ENCODE measurements around the gene TC2N.
"Not testable (repeated sequence)": the region's sequence is repeated elsewhere in the genome, so short reads cannot be mapped to it uniquely, and the experiment has no call there.

The TC2N gene

DNA sequence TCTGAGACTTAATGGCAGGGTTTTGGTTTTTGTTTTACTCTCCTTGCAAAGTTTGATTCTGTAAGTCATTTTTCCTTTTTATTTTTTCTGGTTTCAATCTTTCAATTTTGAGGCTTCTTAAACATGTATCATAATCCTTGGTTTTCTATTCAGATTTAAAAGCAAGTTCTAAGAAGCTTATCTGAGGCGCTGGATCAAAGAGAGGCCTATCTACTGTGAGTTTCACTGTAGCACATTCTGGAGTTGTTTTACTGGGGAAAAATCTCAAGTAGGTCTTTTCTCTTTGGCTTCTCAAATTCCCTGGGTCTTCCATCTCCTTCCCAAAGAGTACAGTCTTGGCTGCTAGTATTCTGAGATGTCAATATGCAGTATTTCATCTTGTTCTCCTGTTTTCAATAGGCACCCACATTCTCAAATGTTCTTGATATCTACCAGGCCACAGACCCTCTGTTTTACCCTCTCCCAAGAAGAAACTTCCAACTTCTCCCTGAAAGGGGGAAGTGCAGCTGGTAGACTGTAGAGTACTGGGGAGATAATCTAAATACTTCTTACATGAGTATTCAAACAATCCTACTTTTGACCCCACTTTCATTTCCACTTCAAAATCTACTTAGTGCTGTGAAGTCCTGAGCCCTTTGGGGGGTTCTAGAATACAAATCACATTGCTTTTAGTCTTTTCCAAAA lies 124.6 kb downstream of the TC2N start:
- TF ChIP-seq HDGF (IDR thresholded peaks at IDR 0.05; ENCODE audit: borderline replicate concordance) (no peak), LEF1 (IDR thresholded peaks at IDR 0.05; ENCODE audit: borderline replicate concordance) (no peak), SP1 (IDR thresholded peaks at IDR 0.05) (no peak), BHLHE40 (IDR thresholded peaks at IDR 0.05; ENCODE audit: borderline replicate concordance) (no peak), ZNF384 (IDR thresholded peaks at IDR 0.05) (no peak)
- TF ChIP-seq, protein P1, sequence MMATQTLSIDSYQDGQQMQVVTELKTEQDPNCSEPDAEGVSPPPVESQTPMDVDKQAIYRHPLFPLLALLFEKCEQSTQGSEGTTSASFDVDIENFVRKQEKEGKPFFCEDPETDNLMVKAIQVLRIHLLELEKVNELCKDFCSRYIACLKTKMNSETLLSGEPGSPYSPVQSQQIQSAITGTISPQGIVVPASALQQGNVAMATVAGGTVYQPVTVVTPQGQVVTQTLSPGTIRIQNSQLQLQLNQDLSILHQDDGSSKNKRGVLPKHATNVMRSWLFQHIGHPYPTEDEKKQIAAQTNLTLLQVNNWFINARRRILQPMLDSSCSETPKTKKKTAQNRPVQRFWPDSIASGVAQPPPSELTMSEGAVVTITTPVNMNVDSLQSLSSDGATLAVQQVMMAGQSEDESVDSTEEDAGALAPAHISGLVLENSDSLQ (IDR thresholded peaks at IDR 0.05): no peak
- ChIA-PET CTCF (no interaction called here), POLR2A (no interaction called here)
- DNase-seq (ENCODE audit: extremely low spot score): no peak

DNA sequence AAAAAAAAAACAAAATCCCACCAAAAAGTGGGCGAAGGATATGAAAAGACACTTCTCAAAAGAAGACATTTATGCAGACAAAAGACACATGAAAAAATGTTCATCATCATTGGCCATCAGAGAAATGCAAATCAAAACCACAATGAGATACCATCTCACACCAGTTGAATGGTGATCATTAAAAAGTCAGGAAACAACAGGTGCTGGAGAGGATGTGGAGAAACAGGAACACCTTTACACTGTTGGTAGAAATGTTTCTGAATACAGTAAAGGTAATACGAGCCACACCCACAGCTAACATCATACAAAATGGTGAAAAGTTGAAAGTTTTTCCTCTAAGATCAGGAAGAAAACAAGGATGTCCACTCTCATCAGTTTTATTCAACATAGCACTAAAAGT lies 127.5 kb downstream of the TC2N start:
- POLR2A ChIA-PET; CTCF ChIA-PET; DNase-seq (ENCODE audit: extremely low spot score): not testable (repeated sequence)

DNA sequence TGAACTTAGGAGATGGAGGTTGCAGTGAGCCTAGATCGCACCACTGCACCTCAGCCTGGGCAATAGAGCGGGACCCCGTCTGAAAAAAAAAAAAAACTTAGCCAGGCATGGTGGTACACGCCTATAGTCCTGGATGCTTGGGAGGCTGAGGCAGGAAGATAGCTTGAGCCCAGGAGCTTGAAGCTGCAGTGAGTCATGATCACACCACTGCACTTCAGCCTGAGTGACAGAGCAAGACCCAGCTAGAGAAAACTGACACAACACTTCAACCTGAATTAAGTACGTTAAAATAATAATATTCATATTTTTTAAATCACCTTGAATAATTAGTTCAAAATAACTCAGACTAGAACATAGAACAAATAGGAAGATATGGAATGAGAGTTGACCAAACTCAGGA lies 129.7 kb downstream of the TC2N start:
- TF ChIP-seq SUZ12 (IDR thresholded peaks at IDR 0.05): no peak
- no peak for TF ChIP-seq ZNF384 (IDR thresholded peaks at IDR 0.05)
- no peak for TF ChIP-seq FOXA1 (IDR thresholded peaks at IDR 0.05)
- ChIA-PET CTCF (no interaction called here), POLR2A (no interaction called here)
- no peak for DNase-seq (ENCODE audit: extremely low spot score)

DNA sequence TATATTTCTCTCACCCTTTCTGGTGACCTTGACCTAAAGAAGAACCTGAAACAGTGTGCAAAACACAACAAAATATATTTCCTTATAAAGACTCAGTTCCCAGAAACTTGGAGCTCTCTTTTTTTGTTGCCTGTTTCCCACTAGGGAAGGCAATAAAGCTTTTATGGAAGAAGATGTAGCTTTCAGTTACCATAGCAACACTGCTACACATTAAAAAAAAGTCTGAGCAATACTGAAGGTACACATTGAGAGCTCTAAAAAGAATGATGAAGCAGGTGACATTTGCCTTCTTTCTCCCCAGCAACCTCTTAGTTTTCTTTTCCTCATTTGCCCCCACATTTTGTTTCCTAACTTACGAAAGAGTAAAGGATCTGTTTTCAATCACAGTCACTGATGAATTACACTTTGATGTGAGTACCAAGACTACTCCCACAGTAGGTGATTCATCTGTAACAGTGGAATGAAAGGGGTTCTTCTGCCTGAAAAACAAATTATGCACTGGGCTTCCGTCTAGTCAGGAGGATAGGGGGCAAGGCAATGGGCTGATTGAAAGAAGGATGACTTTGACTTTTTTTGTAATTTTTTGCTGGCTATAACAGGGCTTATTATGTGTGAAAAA lies 134.4 kb downstream of the TC2N start:
- CTCF ChIA-PET: no interaction called here
- TF ChIP-seq FOXK2 (IDR thresholded peaks at IDR 0.05): no peak
- TF ChIP-seq SP1 (IDR thresholded peaks at IDR 0.05): no peak
- TF ChIP-seq, protein P1 (IDR thresholded peaks at IDR 0.05): no peak
- TF ChIP-seq CTBP1 (IDR thresholded peaks at IDR 0.05; ENCODE audit: borderline replicate concordance): no peak
- no peak for TF ChIP-seq LEF1 (IDR thresholded peaks at IDR 0.05; ENCODE audit: borderline replicate concordance)
- TF ChIP-seq ARNT (IDR thresholded peaks at IDR 0.05): no peak
- no peak for TF ChIP-seq NFRKB (IDR thresholded peaks at IDR 0.05)
- no peak for TF ChIP-seq FOXA1 (IDR thresholded peaks at IDR 0.05)
- no peak for TF ChIP-seq BHLHE40 (IDR thresholded peaks at IDR 0.05; ENCODE audit: borderline replicate concordance)
- TF ChIP-seq FOXM1 (IDR thresholded peaks at IDR 0.05; ENCODE audit: borderline replicate concordance): no peak
- TF ChIP-seq L3MBTL2 (conservative IDR thresholded peaks at IDR 0.05): no peak
- no peak for DNase-seq (ENCODE audit: extremely low spot score)
- POLR2A ChIA-PET: no interaction called here

DNA sequence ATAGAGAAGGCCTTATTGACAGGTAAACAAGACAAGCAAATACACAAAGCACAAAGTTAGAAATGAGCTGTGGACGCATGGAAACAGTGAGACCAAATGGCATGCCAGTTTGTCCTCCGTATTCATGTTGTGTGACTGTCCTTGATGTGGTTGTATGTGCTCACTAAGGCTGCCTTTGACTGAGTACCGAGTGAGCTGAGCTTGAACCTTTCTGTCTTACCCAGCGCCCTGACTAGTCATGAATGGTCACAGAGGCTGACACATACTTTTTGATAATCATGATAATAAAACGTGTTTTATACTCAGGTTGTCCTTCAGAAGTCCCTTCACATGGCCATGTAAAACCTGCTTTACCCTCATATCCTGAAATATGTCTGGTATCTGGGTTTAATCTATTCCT lies 134.9 kb downstream of the TC2N start:
- ChIA-PET CTCF (no interaction called here), POLR2A (no interaction called here)
- DNase-seq (ENCODE audit: extremely low spot score): no peak
- TF ChIP-seq ZNF384 (IDR thresholded peaks at IDR 0.05) (no peak), FOXM1 (IDR thresholded peaks at IDR 0.05; ENCODE audit: borderline replicate concordance) (no peak), SP1 (IDR thresholded peaks at IDR 0.05) (no peak), FOXA1 (IDR thresholded peaks at IDR 0.05) (no peak)

DNA sequence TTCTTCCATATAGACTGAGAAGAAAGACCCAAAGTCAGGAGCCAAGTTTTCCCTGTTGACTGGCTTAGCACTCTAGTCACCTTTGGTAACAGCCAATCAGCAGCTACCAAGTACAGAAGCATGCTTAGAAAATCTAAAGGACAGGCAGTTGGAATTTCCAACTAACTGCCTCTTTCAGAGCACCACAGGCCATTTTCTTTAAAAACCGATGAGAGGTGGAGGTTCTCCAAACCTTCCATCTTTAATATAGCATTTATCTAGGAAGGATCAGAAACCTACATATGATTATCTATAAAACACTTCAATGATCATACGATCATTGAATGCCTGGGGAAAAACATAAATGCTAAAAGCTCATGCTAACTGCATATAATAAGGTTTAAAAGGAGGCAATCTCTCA lies 135.3 kb downstream of the TC2N start, which contains the start of gene CATSPERB:
Gene CATSPERB (minus strand): TSS at position 101 of the 400 bp plus-strand sequence. CDS start 2,607 bp downstream, outside the sequence.
- POLR2A ChIA-PET: no interaction called here
- no peak for DNase-seq (ENCODE audit: extremely low spot score)
- TF ChIP-seq HDGF (IDR thresholded peaks at IDR 0.05; ENCODE audit: borderline replicate concordance): no peak
- no peak for TF ChIP-seq L3MBTL2 (conservative IDR thresholded peaks at IDR 0.05)
- TF ChIP-seq NFRKB (IDR thresholded peaks at IDR 0.05): no peak
- TF ChIP-seq TARDBP (IDR thresholded peaks at IDR 0.05): no peak
- TF ChIP-seq BHLHE40 (IDR thresholded peaks at IDR 0.05; ENCODE audit: borderline replicate concordance): no peak
- TF ChIP-seq LEF1 (IDR thresholded peaks at IDR 0.05; ENCODE audit: borderline replicate concordance): no peak
- TF ChIP-seq, protein P1 (IDR thresholded peaks at IDR 0.05): no peak
- no peak for TF ChIP-seq ARNT (IDR thresholded peaks at IDR 0.05)
- no peak for TF ChIP-seq ZNF384 (IDR thresholded peaks at IDR 0.05)
- no peak for TF ChIP-seq SP1 (IDR thresholded peaks at IDR 0.05)
- TF ChIP-seq SUZ12 (IDR thresholded peaks at IDR 0.05): no peak
- TF ChIP-seq FOXK2 (IDR thresholded peaks at IDR 0.05): no peak
- no peak for TF ChIP-seq CTBP1 (IDR thresholded peaks at IDR 0.05; ENCODE audit: borderline replicate concordance)
- no peak for TF ChIP-seq ELF4 (IDR thresholded peaks at IDR 0.05)
- TF ChIP-seq FOXM1 (IDR thresholded peaks at IDR 0.05; ENCODE audit: borderline replicate concordance): no peak
- TF ChIP-seq FOXA1 (IDR thresholded peaks at IDR 0.05): no peak
- CTCF ChIA-PET: no interaction called here

DNA sequence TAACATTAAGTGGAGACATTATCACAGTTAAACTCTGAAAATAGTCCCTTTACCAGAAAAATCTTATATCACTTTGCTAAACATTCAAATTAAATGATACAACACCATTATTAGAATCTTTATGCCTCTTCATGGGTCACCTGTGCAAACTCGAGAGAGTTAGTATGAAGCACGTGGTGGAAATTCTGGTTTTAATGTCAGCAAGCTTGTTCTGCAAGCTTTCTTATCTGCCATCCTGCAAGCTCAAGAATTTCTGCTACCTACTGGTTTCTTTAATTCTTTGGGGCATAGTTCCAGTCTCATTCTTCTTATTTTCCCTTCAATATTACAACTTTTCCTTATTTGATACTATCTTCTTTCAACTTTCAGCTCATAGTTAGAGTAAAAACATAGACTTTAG lies 136.3 kb downstream of the TC2N start:
- ChIA-PET CTCF (no interaction called here), POLR2A (no interaction called here)
- DNase-seq (ENCODE audit: extremely low spot score): no peak
- TF ChIP-seq ELF4 (IDR thresholded peaks at IDR 0.05): no peak
- no peak for TF ChIP-seq FOXM1 (IDR thresholded peaks at IDR 0.05; ENCODE audit: borderline replicate concordance)
- TF ChIP-seq LEF1 (IDR thresholded peaks at IDR 0.05; ENCODE audit: borderline replicate concordance): no peak
- TF ChIP-seq FOXA1 (IDR thresholded peaks at IDR 0.05): no peak
- TF ChIP-seq TARDBP (IDR thresholded peaks at IDR 0.05): no peak
- TF ChIP-seq SUZ12 (IDR thresholded peaks at IDR 0.05): no peak
- TF ChIP-seq CTBP1 (IDR thresholded peaks at IDR 0.05; ENCODE audit: borderline replicate concordance): no peak
- TF ChIP-seq BHLHE40 (IDR thresholded peaks at IDR 0.05; ENCODE audit: borderline replicate concordance): no peak
- no peak for TF ChIP-seq SP1 (IDR thresholded peaks at IDR 0.05)
- TF ChIP-seq, protein P1 (IDR thresholded peaks at IDR 0.05): no peak
